CD8-positive, alpha-beta memory T cell (primary cell): ENCODE data around the gene NFKBIL1. TPM values are rescaled to one million over a fixed set of nuclear protein-coding genes. Genes with fewer than 3 reads are reported as not detected.

ENCODE experiments used
- CTCF ChIA-PET: fragments of 350-600 bp; sonication (Branson Sonifier 250); formaldehyde crosslinking; loops from one replicate; lab custom pipeline; 2021; ENCODE audit warnings: antibody characterized with exemption; lab: Charles Lee
- POLR2A ChIA-PET: fragments of 350-600 bp; sonication (Branson Sonifier 250); formaldehyde crosslinking; loops from one replicate; lab custom pipeline; 2021; ENCODE audit warnings: antibody characterized with exemption; lab: Charles Lee
- DNase-seq, 5 donors: peaks; one replicate each; pipeline versions ENCODE4 v3.0.0 to v3.0.0-alpha.2; 2020 to 2022; ENCODE audit warnings: mixed read lengths in 1 of 5
- H3K27ac ChIP-seq: one replicate; pipeline ENCODE4 v1.7.0; 2013; ENCODE audit warnings: low read depth, mild to moderate bottlenecking, low read length, moderate library complexity
- H3K27me3 ChIP-seq: 2 replicates; pipeline ENCODE4 v1.7.0; 2013; ENCODE audit warnings: low read length, mild to moderate bottlenecking; ENCODE audit not compliant: insufficient read depth, poor library complexity, severe bottlenecking
- H3K36me3 ChIP-seq: 2 replicates; pipeline ENCODE4 v1.7.0; 2013; ENCODE audit warnings: mild to moderate bottlenecking, low read length, moderate library complexity; ENCODE audit not compliant: insufficient read depth
- H3K4me1 ChIP-seq: 2 replicates; pipeline ENCODE4 v1.7.0; 2013; ENCODE audit warnings: mild to moderate bottlenecking, low read length, moderate library complexity; ENCODE audit not compliant: insufficient read depth
- H3K4me3 ChIP-seq: 2 replicates; pipeline ENCODE4 v1.7.0; 2013; ENCODE audit warnings: mild to moderate bottlenecking, low read length
- H3K9me3 ChIP-seq: 2 replicates; pipeline ENCODE4 v1.7.0; 2013; ENCODE audit warnings: mild to moderate bottlenecking, low read length
- H3K27ac Mint-ChIP-seq, 8 donors: one replicate each; pipeline ENCODE4 v1.8.0; 2020 to 2021; ENCODE audit warnings: mixed read lengths in 8 of 8, mild to moderate bottlenecking in 6 of 8, inconsistent platforms in 3 of 8, moderate library complexity in 3 of 8
- H3K27me3 Mint-ChIP-seq, 2 donors: one replicate each; pipeline ENCODE4 v1.8.0; 2020 to 2021; ENCODE audit warnings: mixed read lengths in 2 of 2, mild to moderate bottlenecking in 1 of 2, moderate library complexity in 1 of 2
- H3K36me3 Mint-ChIP-seq, 3 donors: one replicate each; pipeline ENCODE4 v1.8.0; 2020 to 2021; ENCODE audit warnings: mixed read lengths in 3 of 3, inconsistent platforms in 1 of 3, mild to moderate bottlenecking in 1 of 3
- H3K4me1 Mint-ChIP-seq, 3 donors: one replicate each; pipeline ENCODE4 v1.8.0; 2020 to 2021; ENCODE audit warnings: mixed read lengths in 3 of 3, inconsistent platforms in 1 of 3, mild to moderate bottlenecking in 1 of 3
- H3K4me3 Mint-ChIP-seq, 7 donors: one replicate each; pipeline ENCODE4 v1.8.0; 2020 to 2021; ENCODE audit warnings: mixed read lengths in 7 of 7, mild to moderate bottlenecking in 6 of 7, moderate library complexity in 4 of 7, inconsistent platforms in 2 of 7
- H3K9me3 Mint-ChIP-seq, 5 donors: one replicate each; pipeline ENCODE4 v1.8.0; 2020 to 2022; ENCODE audit warnings: mixed read lengths in 5 of 5, mild to moderate bottlenecking in 3 of 5, moderate library complexity in 2 of 5, inconsistent platforms in 1 of 5
- polyA plus RNA-seq: library from polyadenylated mRNA; unstranded; fragments of 300-500 nt; fragmentation: Illumina TruSeq; gene quantifications from one replicate; pipeline ENCODE4 v1.2.3, GENCODE V29; 2021
- total RNA-seq, 2 experiments: library from RNA; stranded (reverse); gene quantifications; one replicate each; pipeline ENCODE4 v1.2.3, GENCODE V29; 2021

The NFKBIL1 gene
- total and polyA plus RNA-seq, 3 experiments from 2014 or later: 6.9 to 13.8 (median 13.5) TPM

DNA sequence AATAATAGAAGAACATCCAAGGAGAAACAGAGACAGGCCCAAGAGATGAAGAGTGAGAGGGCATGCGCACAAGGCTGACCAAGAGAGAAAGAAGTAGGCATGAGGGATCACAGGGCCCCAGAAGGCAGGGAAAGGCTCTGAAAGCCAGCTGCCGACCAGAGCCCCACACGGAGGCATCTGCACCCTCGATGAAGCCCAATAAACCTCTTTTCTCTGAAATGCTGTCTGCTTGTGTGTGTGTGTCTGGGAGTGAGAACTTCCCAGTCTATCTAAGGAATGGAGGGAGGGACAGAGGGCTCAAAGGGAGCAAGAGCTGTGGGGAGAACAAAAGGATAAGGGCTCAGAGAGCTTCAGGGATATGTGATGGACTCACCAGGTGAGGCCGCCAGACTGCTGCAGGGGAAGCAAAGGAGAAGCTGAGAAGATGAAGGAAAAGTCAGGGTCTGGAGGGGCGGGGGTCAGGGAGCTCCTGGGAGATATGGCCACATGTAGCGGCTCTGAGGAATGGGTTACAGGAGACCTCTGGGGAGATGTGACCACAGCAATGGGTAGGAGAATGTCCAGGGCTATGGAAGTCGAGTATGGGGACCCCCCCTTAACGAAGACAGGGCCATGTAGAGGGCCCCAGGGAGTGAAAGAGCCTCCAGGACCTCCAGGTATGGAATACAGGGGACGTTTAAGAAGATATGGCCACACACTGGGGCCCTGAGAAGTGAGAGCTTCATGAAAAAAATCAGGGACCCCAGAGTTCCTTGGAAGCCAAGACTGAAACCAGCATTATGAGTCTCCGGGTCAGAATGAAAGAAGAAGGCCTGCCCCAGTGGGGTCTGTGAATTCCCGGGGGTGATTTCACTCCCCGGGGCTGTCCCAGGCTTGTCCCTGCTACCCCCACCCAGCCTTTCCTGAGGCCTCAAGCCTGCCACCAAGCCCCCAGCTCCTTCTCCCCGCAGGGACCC, 27.0 kb downstream of the NFKBIL1 start:
- Mint-ChIP-seq H3K4me3 (peak overlapping the region; percentile 98 to 100 (median 100)), H3K4me1 (peaks cover 89 to 98% (median 98%) of the 10 kb centered on the region in 3 donors), H3K27me3 (peaks cover 0 to 1% of the 10 kb centered on the region in 2 donors), H3K27ac (peak overlapping the region; percentile 92 to 100 (median 100)), H3K36me3 (peaks cover 7 to 39% (median 10%) of the 10 kb centered on the region in 3 donors), H3K9me3 (peaks cover 0 to 2% (median 0%) of the 10 kb centered on the region in 5 donors)
- no peak for DNase-seq
- CTCF ChIA-PET: interaction anchor here (1.5 to 19.7 kb wide), 3 partner anchors 18 to 80 kb away, joined by 5 to 692 read pairs (median 576); partner anchors contain the start of genes ATP6V1G2, DDX39B, LST1 and LTA
- Histone ChIP-seq H3K27ac (peak overlapping the region; percentile 60), H3K9me3 (no peaks in the 10 kb centered on the region), H3K4me3 (peak overlapping the region; percentile 82), H3K27me3 (no peaks in the 10 kb centered on the region), H3K36me3 (peaks cover 5% of the 10 kb centered on the region), H3K4me1 (peaks cover 89% of the 10 kb centered on the region)
- POLR2A ChIA-PET: interaction anchor here (0.6 to 2.2 kb wide), 8 partner anchors 15 to 33 kb away, joined by 3 to 13 read pairs (median 4); partner anchors contain the start of genes DDX39B and NCR3

DNA sequence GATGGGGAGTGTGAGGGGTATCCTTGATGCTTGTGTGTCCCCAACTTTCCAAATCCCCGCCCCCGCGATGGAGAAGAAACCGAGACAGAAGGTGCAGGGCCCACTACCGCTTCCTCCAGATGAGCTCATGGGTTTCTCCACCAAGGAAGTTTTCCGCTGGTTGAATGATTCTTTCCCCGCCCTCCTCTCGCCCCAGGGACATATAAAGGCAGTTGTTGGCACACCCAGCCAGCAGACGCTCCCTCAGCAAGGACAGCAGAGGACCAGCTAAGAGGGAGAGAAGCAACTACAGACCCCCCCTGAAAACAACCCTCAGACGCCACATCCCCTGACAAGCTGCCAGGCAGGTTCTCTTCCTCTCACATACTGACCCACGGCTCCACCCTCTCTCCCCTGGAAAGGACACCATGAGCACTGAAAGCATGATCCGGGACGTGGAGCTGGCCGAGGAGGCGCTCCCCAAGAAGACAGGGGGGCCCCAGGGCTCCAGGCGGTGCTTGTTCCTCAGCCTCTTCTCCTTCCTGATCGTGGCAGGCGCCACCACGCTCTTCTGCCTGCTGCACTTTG, 28.0 kb downstream of the NFKBIL1 start, which contains the start of gene TNF:
Gene TNF, plus strand, starts transcription at position 231 of the 567 bp plus-strand sequence. Its CDS starts 177 bp downstream, at position 408.
- H3K27ac Mint-ChIP-seq: peak within 1 kb of the TSS; percentile 92 to 100 (median 100)
- peaks cover 0 to 1% of the 10 kb centered on the region in 2 donors for H3K27me3 Mint-ChIP-seq
- DNase-seq: peak in 4 of 5 donors; percentile 64 to 79 (median 72)
- H3K36me3 Mint-ChIP-seq: peaks cover 9 to 42% (median 10%) of the 10 kb centered on the region in 3 donors
- Histone ChIP-seq H3K36me3 (peaks cover 5% of the 10 kb centered on the region), H3K4me3 (peak within 1 kb of the TSS; percentile 82), H3K9me3 (no peaks in the 10 kb centered on the region), H3K27me3 (no peaks in the 10 kb centered on the region), H3K27ac (peak within 1 kb of the TSS; percentile 60), H3K4me1 (peaks cover 89% of the 10 kb centered on the region)
- H3K4me3 Mint-ChIP-seq: peak within 1 kb of the TSS; percentile 98 to 100 (median 100)
- peaks cover 0 to 2% (median 0%) of the 10 kb centered on the region in 5 donors for H3K9me3 Mint-ChIP-seq
- ChIA-PET POLR2A (interaction anchor here (0.6 to 2.2 kb wide), 7 partner anchors 12 to 34 kb away, joined by 3 to 13 read pairs (median 4); partner anchors contain the start of gene DDX39B), CTCF (interaction anchor here (17.7 to 19.7 kb wide), 2 partner anchors 17 to 19 kb away, joined by 576 to 692 read pairs; partner anchors contain the start of genes ATP6V1G2, DDX39B, LST1 and LTA)
- H3K4me1 Mint-ChIP-seq: peaks cover 89 to 98% (median 98%) of the 10 kb centered on the region in 3 donors

DNA sequence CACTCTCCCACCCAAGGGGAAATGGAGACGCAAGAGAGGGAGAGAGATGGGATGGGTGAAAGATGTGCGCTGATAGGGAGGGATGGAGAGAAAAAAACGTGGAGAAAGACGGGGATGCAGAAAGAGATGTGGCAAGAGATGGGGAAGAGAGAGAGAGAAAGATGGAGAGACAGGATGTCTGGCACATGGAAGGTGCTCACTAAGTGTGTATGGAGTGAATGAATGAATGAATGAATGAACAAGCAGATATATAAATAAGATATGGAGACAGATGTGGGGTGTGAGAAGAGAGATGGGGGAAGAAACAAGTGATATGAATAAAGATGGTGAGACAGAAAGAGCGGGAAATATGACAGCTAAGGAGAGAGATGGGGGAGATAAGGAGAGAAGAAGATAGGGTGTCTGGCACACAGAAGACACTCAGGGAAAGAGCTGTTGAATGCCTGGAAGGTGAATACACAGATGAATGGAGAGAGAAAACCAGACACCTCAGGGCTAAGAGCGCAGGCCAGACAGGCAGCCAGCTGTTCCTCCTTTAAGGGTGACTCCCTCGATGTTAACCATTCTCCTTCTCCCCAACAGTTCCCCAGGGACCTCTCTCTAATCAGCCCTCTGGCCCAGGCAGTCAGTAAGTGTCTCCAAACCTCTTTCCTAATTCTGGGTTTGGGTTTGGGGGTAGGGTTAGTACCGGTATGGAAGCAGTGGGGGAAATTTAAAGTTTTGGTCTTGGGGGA, 28.7 kb downstream of the NFKBIL1 start:
- peak overlapping the region; percentile 92 to 100 (median 100) for H3K27ac Mint-ChIP-seq
- no peak for DNase-seq
- peaks cover 0 to 1% of the 10 kb centered on the region in 2 donors for H3K27me3 Mint-ChIP-seq
- Histone ChIP-seq H3K27me3 (no peaks in the 10 kb centered on the region), H3K36me3 (peaks cover 5% of the 10 kb centered on the region), H3K4me3 (peak overlapping the region; percentile 82), H3K4me1 (peaks cover 85% of the 10 kb centered on the region), H3K9me3 (no peaks in the 10 kb centered on the region), H3K27ac (peak overlapping the region; percentile 60)
- POLR2A ChIA-PET: interaction anchor here (0.6 to 7.6 kb wide), 11 partner anchors 10 to 250 kb away, joined by 3 to 42 read pairs (median 5); partner anchors contain the start of gene LST1
- CTCF ChIA-PET: interaction anchor here (0.8 to 19.7 kb wide), 3 partner anchors 16 to 254 kb away, joined by 7 to 692 read pairs (median 576); partner anchors contain the start of genes ATP6V1G2, DDX39B, LST1 and LTA
- peaks cover 0 to 2% (median 0%) of the 10 kb centered on the region in 5 donors for H3K9me3 Mint-ChIP-seq
- peaks cover 87 to 95% (median 93%) of the 10 kb centered on the region in 3 donors for H3K4me1 Mint-ChIP-seq
- peaks cover 12 to 49% (median 13%) of the 10 kb centered on the region in 3 donors for H3K36me3 Mint-ChIP-seq
- peak overlapping the region; percentile 98 to 100 (median 100) for H3K4me3 Mint-ChIP-seq

DNA sequence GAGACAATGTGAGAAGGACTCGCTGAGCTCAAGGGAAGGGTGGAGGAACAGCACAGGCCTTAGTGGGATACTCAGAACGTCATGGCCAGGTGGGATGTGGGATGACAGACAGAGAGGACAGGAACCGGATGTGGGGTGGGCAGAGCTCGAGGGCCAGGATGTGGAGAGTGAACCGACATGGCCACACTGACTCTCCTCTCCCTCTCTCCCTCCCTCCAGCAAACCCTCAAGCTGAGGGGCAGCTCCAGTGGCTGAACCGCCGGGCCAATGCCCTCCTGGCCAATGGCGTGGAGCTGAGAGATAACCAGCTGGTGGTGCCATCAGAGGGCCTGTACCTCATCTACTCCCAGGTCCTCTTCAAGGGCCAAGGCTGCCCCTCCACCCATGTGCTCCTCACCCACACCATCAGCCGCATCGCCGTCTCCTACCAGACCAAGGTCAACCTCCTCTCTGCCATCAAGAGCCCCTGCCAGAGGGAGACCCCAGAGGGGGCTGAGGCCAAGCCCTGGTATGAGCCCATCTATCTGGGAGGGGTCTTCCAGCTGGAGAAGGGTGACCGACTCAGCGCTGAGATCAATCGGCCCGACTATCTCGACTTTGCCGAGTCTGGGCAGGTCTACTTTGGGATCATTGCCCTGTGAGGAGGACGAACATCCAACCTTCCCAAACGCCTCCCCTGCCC, 29.6 kb downstream of the NFKBIL1 start:
- no peaks in the 10 kb centered on the region for H3K9me3 ChIP-seq
- CTCF ChIA-PET: interaction anchor here (0.8 to 19.7 kb wide), 4 partner anchors 15 to 253 kb away, joined by 6 to 692 read pairs (median 292); partner anchors contain the start of genes ATP6V1G2, DDX39B, LST1 and LTA
- peak overlapping the region; percentile 92 to 100 (median 100) for H3K27ac Mint-ChIP-seq
- peaks cover 0 to 1% of the 10 kb centered on the region in 2 donors for H3K27me3 Mint-ChIP-seq
- POLR2A ChIA-PET: interaction anchor here (0.6 to 7.6 kb wide), 16 partner anchors 9 to 325 kb away, joined by 3 to 42 read pairs (median 4); partner anchors contain the start of genes LST1, MPIG6B and NCR3
- peaks cover 76% of the 10 kb centered on the region for H3K4me1 ChIP-seq
- H3K9me3 Mint-ChIP-seq: peaks cover 0 to 2% (median 0%) of the 10 kb centered on the region in 5 donors
- peak overlapping the region; percentile 60 for H3K27ac ChIP-seq
- peaks cover 14 to 55% (median 16%) of the 10 kb centered on the region in 3 donors for H3K36me3 Mint-ChIP-seq
- peaks cover 5% of the 10 kb centered on the region for H3K36me3 ChIP-seq
- H3K4me3 Mint-ChIP-seq: peak overlapping the region; percentile 98 to 100 (median 100)
- H3K27me3 ChIP-seq: no peaks in the 10 kb centered on the region
- H3K4me3 ChIP-seq: peak overlapping the region; percentile 82
- DNase-seq: peak in 4 of 5 donors; percentile 45 to 69 (median 59)
- H3K4me1 Mint-ChIP-seq: peaks cover 82 to 90% (median 84%) of the 10 kb centered on the region in 3 donors

DNA sequence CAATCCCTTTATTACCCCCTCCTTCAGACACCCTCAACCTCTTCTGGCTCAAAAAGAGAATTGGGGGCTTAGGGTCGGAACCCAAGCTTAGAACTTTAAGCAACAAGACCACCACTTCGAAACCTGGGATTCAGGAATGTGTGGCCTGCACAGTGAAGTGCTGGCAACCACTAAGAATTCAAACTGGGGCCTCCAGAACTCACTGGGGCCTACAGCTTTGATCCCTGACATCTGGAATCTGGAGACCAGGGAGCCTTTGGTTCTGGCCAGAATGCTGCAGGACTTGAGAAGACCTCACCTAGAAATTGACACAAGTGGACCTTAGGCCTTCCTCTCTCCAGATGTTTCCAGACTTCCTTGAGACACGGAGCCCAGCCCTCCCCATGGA, 30.2 kb downstream of the NFKBIL1 start:
- POLR2A ChIA-PET: interaction anchor here (0.6 to 7.6 kb wide), 11 partner anchors 9 to 325 kb away, joined by 3 to 42 read pairs (median 4); partner anchors contain the start of genes MPIG6B and NCR3

More for the DNA sequence above, 30.2 kb downstream of the NFKBIL1 start:
- H3K9me3 Mint-ChIP-seq: peaks cover 0 to under 1% (median 0%) of the 10 kb centered on the region in 5 donors
- Histone ChIP-seq H3K36me3 (peaks cover 5% of the 10 kb centered on the region), H3K4me3 (peak overlapping the region; percentile 82), H3K9me3 (no peaks in the 10 kb centered on the region), H3K27ac (peak overlapping the region; percentile 60), H3K4me1 (peaks cover 77% of the 10 kb centered on the region), H3K27me3 (no peaks in the 10 kb centered on the region)
- peak overlapping the region; percentile 98 to 100 (median 100) for H3K4me3 Mint-ChIP-seq
- H3K4me1 Mint-ChIP-seq: peaks cover 80 to 90% (median 83%) of the 10 kb centered on the region in 3 donors
- no peak for DNase-seq
- CTCF ChIA-PET: interaction anchor here (1.7 to 19.7 kb wide), 3 partner anchors 15 to 83 kb away, joined by 6 to 692 read pairs (median 576); partner anchors contain the start of genes ATP6V1G2, DDX39B, LST1 and LTA
- peaks cover 14 to 56% (median 16%) of the 10 kb centered on the region in 3 donors for H3K36me3 Mint-ChIP-seq
- H3K27me3 Mint-ChIP-seq: peaks cover 0 to 1% of the 10 kb centered on the region in 2 donors
- H3K27ac Mint-ChIP-seq: peak overlapping the region; percentile 92 to 100 (median 100)
